Smooth muscle cell of the brain vasculature (primary cell): ENCODE results near the gene NMT2.

Experiments used
- DNase-seq: peaks from one replicate; pipeline ENCODE4 v3.0.0-alpha.2; 2012; ENCODE audit warnings: low read depth, low spot score

The NMT2 gene

GRCh38 chr10:15141136-15142054 lies 27.1 kb downstream of the NMT2 start:
- DNase-seq = no peak

- no peak for DNase-seq
Measured at GRCh38 chr10:15140698-15141097, 27.8 kb downstream of the NMT2 start.

- no peak for DNase-seq
Measured at GRCh38 chr10:15137636-15138035, 30.9 kb downstream of the NMT2 start.

GRCh38 chr10:15137036-15137359 lies 31.5 kb downstream of the NMT2 start:
- DNase-seq = no peak

GRCh38 chr10:15136129-15137035 lies 32.1 kb downstream of the NMT2 start:
- DNase-seq = no peak

GRCh38 chr10:15131330-15131729 lies 37.2 kb downstream of the NMT2 start:
- DNase-seq = no peak

GRCh38 chr10:15124908-15125307 lies 43.6 kb downstream of the NMT2 start:
- no peak for DNase-seq

- no peak for DNase-seq
Measured at GRCh38 chr10:15124190-15124589, 44.3 kb downstream of the NMT2 start.

- DNase-seq = no peak
Measured at GRCh38 chr10:15123749-15124184, 44.7 kb downstream of the NMT2 start.

- DNase-seq = no peak
Measured at GRCh38 chr10:15122477-15123030, 45.9 kb downstream of the NMT2 start.

- DNase-seq = no peak
Measured at GRCh38 chr10:15121707-15122106, 46.8 kb downstream of the NMT2 start.

- no peak for DNase-seq
Measured at GRCh38 chr10:15120523-15120922, 48.0 kb downstream of the NMT2 start.

- no peak for DNase-seq
Measured at GRCh38 chr10:15118615-15119014, 49.9 kb downstream of the NMT2 start.

GRCh38 chr10:15116225-15116624 lies 52.3 kb downstream of the NMT2 start:
- DNase-seq = no peak

GRCh38 chr10:15113766-15114165 lies 54.7 kb downstream of the NMT2 start:
- no peak for DNase-seq

- no peak for DNase-seq
Measured at GRCh38 chr10:15112657-15113056, 55.8 kb downstream of the NMT2 start.

- DNase-seq = peak; percentile 59
Measured at GRCh38 chr10:15106352-15107013, 62.0 kb downstream of the NMT2 start.

GRCh38 chr10:15103513-15103912 lies 65.0 kb downstream of the NMT2 start:
- DNase-seq = no peak

GRCh38 chr10:15099886-15100285 lies 68.6 kb downstream of the NMT2 start:
- DNase-seq = no peak

- DNase-seq = peak; percentile 89
Measured at GRCh38 chr10:15097011-15097812, 71.3 kb downstream of the NMT2 start, which contains the start of gene RPP38. Gene RPP38, plus strand, starts transcription at chr10:15097355. Its CDS starts 5,960 bp downstream, at chr10:15103315.

GRCh38 chr10:15096661-15097010 lies 71.9 kb downstream of the NMT2 start:
- no peak for DNase-seq
